ENCODE measurements around the gene ARL6IP4. TPM values are rescaled to one million over a fixed set of nuclear protein-coding genes. Genes with fewer than 3 reads are reported as not detected.
A peak's percentile ranks its signal among the peaks of the same experiment; 100 is the strongest.
"Not testable (repeated sequence)": the region's sequence is repeated elsewhere in the genome, so short reads cannot be mapped to it uniquely, and the experiment has no call there.

Gene ARL6IP4
- 191 TPM for polyA plus RNA-seq (2013)

- Histone ChIP-seq H3K4me1 (ENCODE audit: control extremely low read depth in 1 of 4, control insufficient read depth in 4 of 4, insufficient read depth in 4 of 4, low read length in 3 of 4) (peaks cover 3 to 85% (median 82%) of the 10 kb centered on the region in 4 experiments), H3K27me3 (replicated peaks in 2 of 5; ENCODE audit: control insufficient read depth in 4 of 5, insufficient read depth in 5 of 5, low read length in 4 of 5) (no peaks in the 10 kb centered on the region), H3K36me3 (ENCODE audit: control insufficient read depth in 4 of 4, insufficient read depth in 4 of 4, low read length in 3 of 4) (peaks cover 0 to 56% (median 25%) of the 10 kb centered on the region in 4 experiments), H3K27ac (ENCODE audit: insufficient read depth in 1 of 2, low read depth in 1 of 2, low read length in 2 of 2, poor library complexity in 1 of 2, severe bottlenecking in 2 of 2) (peak within 1 kb of the TSS; percentile 29 to 81), H3K9me3 (ENCODE audit: control extremely low read depth in 1 of 5, control insufficient read depth in 4 of 5, insufficient read depth in 2 of 5, low read depth in 1 of 5, low read length in 4 of 5) (no peaks in the 10 kb centered on the region), H3K4me3 (ENCODE audit: control insufficient read depth in 1 of 7, extremely low read depth in 1 of 7, insufficient read depth in 4 of 7, low read depth in 2 of 7, low read length in 6 of 7) (peak within 1 kb of the TSS; percentile 48 to 94 (median 84))
- peak; percentile 53 to 80 (median 72) for DNase-seq
- ChIA-PET CTCF (interaction anchor here (2.7 kb wide), 1 partner anchor 10 kb away, joined by 8 read pairs; no protein-coding TSS in a partner anchor), POLR2A (no interaction called here)
- WGBS (ENCODE audit: insufficient coverage) = 0% methylated on average over 81 of the region's 96 CpGs
Measured at GRCh38 chr12:122980183-122981035, at the start of gene ARL6IP4. Gene ARL6IP4, plus strand, starts transcription at chr12:122980681. Its CDS starts 459 bp downstream, at chr12:122981140.

- ChIA-PET POLR2A (no interaction called here), CTCF (interaction anchor here (3.4 kb wide), 1 partner anchor 14 kb away, joined by 21 read pairs; no protein-coding TSS in a partner anchor)
- DNase-seq = no peak
- Histone ChIP-seq H3K27me3 (replicated peaks in 2 of 5; ENCODE audit: control insufficient read depth in 4 of 5, insufficient read depth in 5 of 5, low read length in 4 of 5) (no peaks in the 10 kb centered on the region), H3K9me3 (ENCODE audit: control extremely low read depth in 1 of 5, control insufficient read depth in 4 of 5, insufficient read depth in 2 of 5, low read depth in 1 of 5, low read length in 4 of 5) (no peaks in the 10 kb centered on the region), H3K4me1 (ENCODE audit: control extremely low read depth in 1 of 4, control insufficient read depth in 4 of 4, insufficient read depth in 4 of 4, low read length in 3 of 4) (peaks cover 7 to 14% (median 10%) of the 10 kb centered on the region in 4 experiments), H3K4me3 (ENCODE audit: control insufficient read depth in 1 of 7, extremely low read depth in 1 of 7, insufficient read depth in 4 of 7, low read depth in 2 of 7, low read length in 6 of 7) (no peak overlapping the region), H3K36me3 (ENCODE audit: control insufficient read depth in 4 of 4, insufficient read depth in 4 of 4, low read length in 3 of 4) (peaks cover 0 to 6% (median 2%) of the 10 kb centered on the region in 4 experiments), H3K27ac (ENCODE audit: insufficient read depth in 1 of 2, low read depth in 1 of 2, low read length in 2 of 2, poor library complexity in 1 of 2, severe bottlenecking in 2 of 2) (no peak overlapping the region)
- WGBS (ENCODE audit: insufficient coverage) = 83% methylated on average over 1 of the region's 8 CpGs
Measured at GRCh38 chr12:122932207-122932606, 48.3 kb upstream of the ARL6IP4 start.

GRCh38 chr12:122934722-122935121, 45.8 kb upstream of the ARL6IP4 start:
- CTCF ChIA-PET = no interaction called here
- DNase-seq = no peak

GRCh38 chr12:122935318-122935717, 45.2 kb upstream of the ARL6IP4 start:
- Histone ChIP-seq H3K4me1 (ENCODE audit: control extremely low read depth in 1 of 4, control insufficient read depth in 4 of 4, insufficient read depth in 4 of 4, low read length in 3 of 4) (no peaks in the 10 kb centered on the region), H3K27ac (ENCODE audit: insufficient read depth in 1 of 2, low read depth in 1 of 2, low read length in 2 of 2, poor library complexity in 1 of 2, severe bottlenecking in 2 of 2) (no peak overlapping the region), H3K27me3 (replicated peaks in 2 of 5; ENCODE audit: control insufficient read depth in 4 of 5, insufficient read depth in 5 of 5, low read length in 4 of 5) (no peaks in the 10 kb centered on the region), H3K36me3 (ENCODE audit: control insufficient read depth in 4 of 4, insufficient read depth in 4 of 4, low read length in 3 of 4) (peaks cover 0 to 8% (median 3%) of the 10 kb centered on the region in 4 experiments), H3K9me3 (ENCODE audit: control extremely low read depth in 1 of 5, control insufficient read depth in 4 of 5, insufficient read depth in 2 of 5, low read depth in 1 of 5, low read length in 4 of 5) (no peaks in the 10 kb centered on the region), H3K4me3 (ENCODE audit: control insufficient read depth in 1 of 7, extremely low read depth in 1 of 7, insufficient read depth in 4 of 7, low read depth in 2 of 7, low read length in 6 of 7) (no peak overlapping the region)
- no peak for DNase-seq
- CTCF ChIA-PET = no interaction called here
- POLR2A ChIA-PET = no interaction called here
- 100% methylated on average over 7 of the region's 8 CpGs for WGBS (ENCODE audit: insufficient coverage)

More at GRCh38 chr12:122934722-122935121, 45.8 kb upstream of the ARL6IP4 start:
- Histone ChIP-seq H3K27ac (ENCODE audit: insufficient read depth in 1 of 2, low read depth in 1 of 2, low read length in 2 of 2, poor library complexity in 1 of 2, severe bottlenecking in 2 of 2) (no peak overlapping the region), H3K36me3 (ENCODE audit: control insufficient read depth in 4 of 4, insufficient read depth in 4 of 4, low read length in 3 of 4) (peaks cover 0 to 8% (median 3%) of the 10 kb centered on the region in 4 experiments), H3K4me3 (ENCODE audit: control insufficient read depth in 1 of 7, extremely low read depth in 1 of 7, insufficient read depth in 4 of 7, low read depth in 2 of 7, low read length in 6 of 7) (no peak overlapping the region), H3K9me3 (ENCODE audit: control extremely low read depth in 1 of 5, control insufficient read depth in 4 of 5, insufficient read depth in 2 of 5, low read depth in 1 of 5, low read length in 4 of 5) (no peaks in the 10 kb centered on the region), H3K4me1 (ENCODE audit: control extremely low read depth in 1 of 4, control insufficient read depth in 4 of 4, insufficient read depth in 4 of 4, low read length in 3 of 4) (no peaks in the 10 kb centered on the region), H3K27me3 (replicated peaks in 2 of 5; ENCODE audit: control insufficient read depth in 4 of 5, insufficient read depth in 5 of 5, low read length in 4 of 5) (no peaks in the 10 kb centered on the region)
- POLR2A ChIA-PET = no interaction called here
- 100% methylated on average over 1 of the region's 3 CpGs for WGBS (ENCODE audit: insufficient coverage)

- CTCF ChIA-PET = interaction anchor here (0.7 to 1.9 kb wide), 3 partner anchors 9 to 11 kb away, joined by 3 to 9 read pairs (median 3); no protein-coding TSS in a partner anchor
- POLR2A ChIA-PET = no interaction called here
- no peaks in the 10 kb centered on the region for H3K9me3 ChIP-seq (ENCODE audit: control extremely low read depth in 1 of 5, control insufficient read depth in 4 of 5, insufficient read depth in 2 of 5, low read depth in 1 of 5, low read length in 4 of 5)
- H3K27me3 ChIP-seq (replicated peaks in 2 of 5; ENCODE audit: control insufficient read depth in 4 of 5, insufficient read depth in 5 of 5, low read length in 4 of 5) = no peaks in the 10 kb centered on the region
- H3K4me3 ChIP-seq (ENCODE audit: control insufficient read depth in 1 of 7, extremely low read depth in 1 of 7, insufficient read depth in 4 of 7, low read depth in 2 of 7, low read length in 6 of 7) = no peak overlapping the region
- peaks cover 0 to 1% (median 0%) of the 10 kb centered on the region in 4 experiments for H3K4me1 ChIP-seq (ENCODE audit: control extremely low read depth in 1 of 4, control insufficient read depth in 4 of 4, insufficient read depth in 4 of 4, low read length in 3 of 4)
- no peak for DNase-seq
- no peak overlapping the region for H3K27ac ChIP-seq (ENCODE audit: insufficient read depth in 1 of 2, low read depth in 1 of 2, low read length in 2 of 2, poor library complexity in 1 of 2, severe bottlenecking in 2 of 2)
- peaks cover 0 to 8% (median 0%) of the 10 kb centered on the region in 4 experiments for H3K36me3 ChIP-seq (ENCODE audit: control insufficient read depth in 4 of 4, insufficient read depth in 4 of 4, low read length in 3 of 4)
- WGBS (ENCODE audit: insufficient coverage) = 100% methylated on average over 1 of the region's 3 CpGs
Measured at GRCh38 chr12:122937622-122938091, 42.8 kb upstream of the ARL6IP4 start.

- peaks cover 0 to 8% (median 0%) of the 10 kb centered on the region in 4 experiments for H3K36me3 ChIP-seq (ENCODE audit: control insufficient read depth in 4 of 4, insufficient read depth in 4 of 4, low read length in 3 of 4)
- CTCF ChIA-PET = interaction anchor here (0.7 kb wide), 1 partner anchor 8 kb away, joined by 4 read pairs; no protein-coding TSS in a partner anchor
- 88% methylated on average over 1 of the region's 4 CpGs for WGBS (ENCODE audit: insufficient coverage)
Measured at GRCh38 chr12:122939125-122939524, 41.4 kb upstream of the ARL6IP4 start.

GRCh38 chr12:122941351-122941750, 39.1 kb upstream of the ARL6IP4 start:
- H3K36me3 ChIP-seq (ENCODE audit: control insufficient read depth in 4 of 4, insufficient read depth in 4 of 4, low read length in 3 of 4); H3K27me3 ChIP-seq (replicated peaks in 2 of 5; ENCODE audit: control insufficient read depth in 4 of 5, insufficient read depth in 5 of 5, low read length in 4 of 5); H3K27ac ChIP-seq (ENCODE audit: insufficient read depth in 1 of 2, low read depth in 1 of 2, low read length in 2 of 2, poor library complexity in 1 of 2, severe bottlenecking in 2 of 2); H3K4me3 ChIP-seq (ENCODE audit: control insufficient read depth in 1 of 7, extremely low read depth in 1 of 7, insufficient read depth in 4 of 7, low read depth in 2 of 7, low read length in 6 of 7); DNase-seq; CTCF ChIA-PET; H3K9me3 ChIP-seq (ENCODE audit: control extremely low read depth in 1 of 5, control insufficient read depth in 4 of 5, insufficient read depth in 2 of 5, low read depth in 1 of 5, low read length in 4 of 5): not testable (repeated sequence)
- POLR2A ChIA-PET = interaction anchor here (0.6 kb wide), 2 partner anchors 333 to 520 kb away, joined by 3 to 4 read pairs; no protein-coding TSS in a partner anchor
- H3K4me1 ChIP-seq (ENCODE audit: control extremely low read depth in 1 of 4, control insufficient read depth in 4 of 4, insufficient read depth in 4 of 4, low read length in 3 of 4) = peaks cover 0 to 21% (median 16%) of the 10 kb centered on the region in 4 experiments
- 100% methylated on average over 2 of the region's 5 CpGs for WGBS (ENCODE audit: insufficient coverage)

More at GRCh38 chr12:122939125-122939524, 41.4 kb upstream of the ARL6IP4 start:
- H3K27ac ChIP-seq (ENCODE audit: insufficient read depth in 1 of 2, low read depth in 1 of 2, low read length in 2 of 2, poor library complexity in 1 of 2, severe bottlenecking in 2 of 2) = no peak overlapping the region
- no peak for DNase-seq
- H3K9me3 ChIP-seq (ENCODE audit: control extremely low read depth in 1 of 5, control insufficient read depth in 4 of 5, insufficient read depth in 2 of 5, low read depth in 1 of 5, low read length in 4 of 5) = no peaks in the 10 kb centered on the region
- peaks cover 0 to 12% (median 11%) of the 10 kb centered on the region in 4 experiments for H3K4me1 ChIP-seq (ENCODE audit: control extremely low read depth in 1 of 4, control insufficient read depth in 4 of 4, insufficient read depth in 4 of 4, low read length in 3 of 4)
- no peak overlapping the region for H3K4me3 ChIP-seq (ENCODE audit: control insufficient read depth in 1 of 7, extremely low read depth in 1 of 7, insufficient read depth in 4 of 7, low read depth in 2 of 7, low read length in 6 of 7)
- H3K27me3 ChIP-seq (replicated peaks in 2 of 5; ENCODE audit: control insufficient read depth in 4 of 5, insufficient read depth in 5 of 5, low read length in 4 of 5) = no peaks in the 10 kb centered on the region
- POLR2A ChIA-PET = no interaction called here

Measured in common myeloid progenitor, CD34-positive (primary cell).